GM18508 (cell line): ENCODE measurements around the gene KSR1.
"Not testable (repeated sequence)": the region's sequence is repeated elsewhere in the genome, so short reads cannot be mapped to it uniquely, and the experiment has no call there.

Experiments
- ATAC-seq: cut with Tn5 transposase; IDR thresholded peaks from one replicate; pipeline ENCODE4 v1.9.1; 2021; ENCODE audit warnings: moderate number of reproducible peaks; ENCODE audit not compliant: insufficient read depth, unreplicated experiment

The KSR1 gene

DNA sequence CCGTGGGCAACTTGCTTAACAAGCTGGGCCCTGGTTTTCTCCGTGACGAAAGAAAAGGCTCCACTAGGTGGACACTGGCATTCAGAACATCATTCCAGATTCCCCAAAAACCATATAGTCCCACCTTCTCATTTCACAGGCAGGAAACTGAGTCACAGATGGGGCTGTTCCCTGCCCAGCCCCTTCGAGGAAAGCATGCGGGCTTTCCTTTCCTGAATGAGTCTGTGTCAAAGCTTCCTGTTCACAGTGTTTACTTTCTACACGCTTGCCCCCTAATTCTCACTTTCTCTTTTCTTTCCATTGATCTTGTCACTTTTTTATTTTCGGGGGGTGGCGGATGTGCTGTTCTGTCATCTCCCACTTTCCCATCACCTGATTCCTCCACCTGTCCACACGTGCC lies 164.5 kb downstream of the KSR1 start:
- no peak for ATAC-seq

- ATAC-seq, result no peak
Observed at GRCh38 chr17:27621536-27621935, 165.3 kb downstream of the KSR1 start.

GRCh38 chr17:27621942-27622559 lies 165.8 kb downstream of the KSR1 start:
- no peak for ATAC-seq

DNA sequence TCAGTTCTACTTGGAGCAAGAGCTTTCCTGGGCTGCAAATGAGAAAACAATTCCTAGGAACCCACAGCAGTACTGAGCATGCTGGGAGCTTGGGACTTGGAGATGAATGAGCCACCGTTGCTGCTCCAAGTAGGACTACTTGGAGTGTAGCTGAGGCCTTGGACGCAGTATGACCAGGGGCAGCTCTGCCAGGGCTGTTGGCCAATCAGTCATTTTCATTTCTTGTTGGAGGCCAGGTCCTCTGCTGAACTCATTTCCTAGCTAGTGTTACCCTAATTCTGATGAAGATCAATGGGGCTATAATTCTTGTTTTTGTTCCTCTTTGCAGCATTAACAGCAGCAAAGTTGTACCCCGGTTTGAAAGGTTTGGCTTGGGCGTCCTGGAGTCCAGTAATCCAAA lies 166.7 kb downstream of the KSR1 start:
- no peak for ATAC-seq

GRCh38 chr17:27623614-27624013 lies 167.4 kb downstream of the KSR1 start:
- no peak for ATAC-seq

GRCh38 chr17:27624539-27624938 lies 168.3 kb downstream of the KSR1 start:
- ATAC-seq, result no peak

- no peak for ATAC-seq
Observed at GRCh38 chr17:27625856-27626255, 169.6 kb downstream of the KSR1 start.

- no peak for ATAC-seq
Observed at GRCh38 chr17:27627514-27627913, 171.3 kb downstream of the KSR1 start.

DNA sequence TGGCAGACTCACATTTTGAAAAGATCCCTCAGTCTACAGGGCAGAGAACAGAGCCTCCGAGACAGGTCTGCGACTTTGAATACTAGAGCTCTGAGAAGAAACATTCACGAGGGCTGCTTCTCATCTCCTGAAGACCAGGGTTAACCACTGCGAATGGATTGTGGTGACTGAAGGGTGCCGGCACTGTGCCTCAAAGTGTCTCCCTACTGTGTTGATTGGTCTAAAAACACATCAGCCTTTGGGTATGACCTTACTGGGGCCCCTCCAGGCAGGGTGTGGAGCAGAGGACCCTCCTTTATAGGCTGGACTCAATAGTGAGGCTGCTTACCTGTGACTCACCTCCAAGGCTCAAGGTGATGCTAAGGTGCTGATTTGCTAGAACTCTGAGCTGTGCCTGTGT lies 172.1 kb downstream of the KSR1 start:
- ATAC-seq, result no peak

DNA sequence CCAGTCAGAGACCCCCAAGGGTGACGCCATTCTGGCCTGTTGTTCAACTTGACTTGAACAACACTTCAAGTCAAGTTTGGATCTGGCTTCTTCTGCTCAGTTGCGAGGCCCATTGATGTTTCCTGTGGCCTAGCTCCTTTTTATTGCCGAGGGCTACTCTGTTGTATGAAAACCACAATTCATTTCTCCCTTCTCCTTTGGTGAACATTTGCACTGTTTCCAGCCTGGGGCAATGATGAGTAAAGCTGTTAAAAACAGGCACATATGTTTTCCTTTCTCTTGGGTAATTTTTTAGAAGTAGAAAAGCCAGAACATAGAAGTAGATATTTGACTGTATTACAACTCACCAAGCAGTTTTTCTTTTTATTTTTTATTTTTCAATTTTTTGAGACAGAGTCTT lies 173.0 kb downstream of the KSR1 start:
- ATAC-seq, result not testable (repeated sequence)

- ATAC-seq, result peak; percentile 39
Observed at GRCh38 chr17:27630607-27631410, 174.6 kb downstream of the KSR1 start, which contains the start of gene LGALS9. Gene LGALS9 (plus strand): TSS chr17:27631188. CDS start chr17:27631266, 78 bp downstream.

GRCh38 chr17:27631411-27631760 lies 175.1 kb downstream of the KSR1 start:
- ATAC-seq, result peak; percentile 23

DNA sequence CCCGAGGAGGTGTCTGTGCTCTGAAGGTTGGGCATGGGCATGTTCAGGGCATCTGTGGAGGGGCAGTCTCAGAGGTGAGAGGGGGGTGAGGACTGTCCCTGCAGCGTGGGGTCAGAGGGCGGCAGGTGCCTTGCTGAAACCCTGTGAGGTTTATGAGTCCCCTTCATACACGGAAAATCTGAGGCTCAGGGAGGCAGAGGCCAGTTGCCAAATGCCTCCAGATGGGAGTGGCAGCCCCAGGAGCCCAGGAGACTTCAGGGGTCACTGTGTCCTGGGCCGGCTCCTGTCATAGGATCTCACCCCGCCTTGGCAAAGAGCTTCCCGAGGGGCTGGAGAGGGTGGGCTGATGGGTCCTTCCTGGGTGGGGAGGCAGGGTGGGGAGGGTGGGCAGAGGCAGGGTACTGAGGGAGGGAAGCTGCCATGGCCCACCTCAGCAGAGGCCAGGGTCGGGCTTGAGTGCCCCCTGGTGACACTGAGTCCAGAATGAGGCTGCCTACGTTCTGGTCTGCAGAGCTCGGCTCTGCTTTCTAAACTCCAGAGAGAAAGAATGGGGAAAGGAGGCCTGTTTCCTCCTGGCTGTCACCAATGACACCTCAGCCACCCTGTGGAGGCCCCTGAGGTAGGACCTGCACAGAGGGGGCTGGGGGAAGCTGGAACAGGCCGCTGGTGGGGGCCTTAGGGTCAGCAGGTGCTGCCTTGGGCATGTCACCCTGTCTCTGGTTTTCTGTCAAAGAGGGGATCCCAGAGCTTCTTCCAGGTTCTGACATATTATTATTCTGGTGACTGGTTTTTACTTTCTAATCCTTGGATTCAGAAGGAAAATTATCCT lies 175.9 kb downstream of the KSR1 start:
- ATAC-seq, result no peak

- ATAC-seq, result not testable (repeated sequence)
Observed at GRCh38 chr17:27632766-27633165, 176.5 kb downstream of the KSR1 start.

DNA sequence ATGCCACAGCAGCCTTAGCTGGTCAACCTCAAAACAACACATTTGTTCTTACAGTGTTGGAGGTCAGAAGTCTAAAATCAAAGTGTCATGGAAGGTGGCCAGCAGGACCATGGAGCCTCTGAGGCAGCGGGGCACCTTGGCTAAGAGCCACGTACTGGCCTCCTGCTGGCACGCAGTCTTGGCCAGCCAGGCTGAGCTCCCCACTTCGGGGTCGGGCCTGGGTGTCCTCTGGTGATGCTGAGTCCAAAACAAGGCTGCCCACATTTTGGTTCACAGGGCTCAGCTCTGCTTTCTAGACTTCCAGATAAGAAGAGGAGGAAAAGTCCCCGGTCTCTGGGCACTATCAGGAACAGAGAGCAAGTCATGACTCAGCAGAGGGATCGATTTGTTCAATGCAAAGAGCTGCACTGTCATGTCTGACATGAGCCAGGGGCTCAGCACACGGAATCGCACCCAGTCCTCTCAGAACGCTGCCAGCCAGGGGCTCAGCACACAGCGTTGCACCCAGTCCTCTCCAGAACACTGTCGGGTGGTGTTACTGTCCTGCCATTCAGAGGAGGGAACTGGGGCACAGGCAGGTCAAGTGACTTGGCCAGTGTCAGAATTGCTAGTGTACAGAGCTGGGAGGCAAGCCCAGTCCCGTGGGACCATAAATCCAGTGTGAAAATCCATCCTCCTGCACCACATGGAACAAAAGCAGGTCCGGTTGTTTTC lies 177.2 kb downstream of the KSR1 start:
- no peak for ATAC-seq

GRCh38 chr17:27634026-27634335 lies 177.7 kb downstream of the KSR1 start:
- no peak for ATAC-seq

DNA sequence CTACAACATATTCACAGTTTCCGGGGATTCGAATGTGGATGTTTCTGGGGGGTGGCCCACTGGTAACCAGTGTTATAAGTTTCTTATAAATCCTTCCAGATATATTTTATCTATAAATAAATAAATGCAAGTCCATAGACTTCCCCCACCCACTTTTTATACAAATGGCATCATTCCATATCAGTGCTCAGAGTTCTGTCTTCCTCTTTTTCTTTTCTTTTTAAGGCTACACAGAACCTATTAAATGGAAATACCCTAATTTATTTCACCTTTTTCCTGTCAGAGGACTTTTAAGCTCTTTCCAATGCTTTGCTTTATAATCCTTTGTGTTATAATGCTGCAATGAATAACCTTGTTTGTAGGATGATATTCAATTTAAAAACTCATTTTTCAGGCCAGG lies 178.5 kb downstream of the KSR1 start:
- no peak for ATAC-seq

GRCh38 chr17:27635275-27635823 lies 179.1 kb downstream of the KSR1 start:
- ATAC-seq, result no peak

- not testable (repeated sequence) for ATAC-seq
Observed at GRCh38 chr17:27636005-27636520, 179.8 kb downstream of the KSR1 start.

DNA sequence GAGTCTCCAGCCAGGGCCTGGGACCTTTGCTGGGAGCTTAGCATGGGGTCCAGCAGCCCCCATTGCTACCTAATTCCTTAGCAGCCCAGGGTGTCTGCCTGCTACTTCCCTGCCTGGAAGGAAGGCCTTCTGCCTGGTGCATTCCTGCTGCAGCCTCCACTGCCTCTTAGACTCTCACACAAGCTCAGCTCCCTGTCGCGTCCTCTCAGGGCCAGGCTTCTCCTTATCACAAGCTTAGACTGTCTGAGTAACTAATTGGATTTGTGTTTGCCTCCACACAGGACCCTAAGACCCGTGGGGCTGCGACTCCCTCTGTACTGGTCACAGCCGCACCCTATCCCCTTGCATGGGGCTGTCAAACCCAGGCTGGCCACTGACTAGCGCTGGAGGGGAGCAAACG lies 181.6 kb downstream of the KSR1 start:
- not testable (repeated sequence) for ATAC-seq
